Body of pancreas (tissue), 4 donors: ENCODE data around the gene ACOX1.

ENCODE experiments used
- POLR2A ChIP-seq, 3 donors: fragments of 450-650 bp; IDR thresholded peaks; one replicate each; pipeline ENCODE4 v1.6.1; 2016; ENCODE audit warnings: antibody characterized with exemption in 3 of 3, mild to moderate bottlenecking in 2 of 3
- TF ChIP-seq, protein P1 (sequence below), 7 experiments: fragments of 450-650 bp in 4 of 7; fragments of 200-600 bp in 3 of 7; sonication (generic) in 3 of 7; IDR thresholded peaks; one replicate each; pipeline ENCODE4 v1.5.1; 2016 to 2019; ENCODE audit warnings: antibody characterized with exemption in 7 of 7

DNA sequence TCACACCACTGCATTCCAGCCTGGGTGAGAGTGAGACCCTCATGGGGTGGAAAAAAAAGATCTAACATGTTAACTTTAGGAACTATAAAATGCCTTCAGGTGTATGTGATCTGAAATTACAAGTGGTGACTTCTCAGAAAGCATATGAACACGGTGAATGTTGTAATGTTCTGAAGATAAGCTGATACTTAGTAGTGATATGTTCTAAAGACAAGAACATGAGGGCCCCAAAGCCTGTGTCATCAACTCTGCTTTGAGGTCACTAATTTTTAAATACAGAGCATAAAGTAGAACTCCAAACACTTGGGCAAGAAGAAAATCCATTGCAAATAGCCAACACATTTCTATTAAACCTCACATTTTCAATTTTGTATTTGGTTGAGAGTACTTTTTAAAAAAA, 35.5 kb downstream of the ACOX1 start:
- TF ChIP-seq, protein P1, sequence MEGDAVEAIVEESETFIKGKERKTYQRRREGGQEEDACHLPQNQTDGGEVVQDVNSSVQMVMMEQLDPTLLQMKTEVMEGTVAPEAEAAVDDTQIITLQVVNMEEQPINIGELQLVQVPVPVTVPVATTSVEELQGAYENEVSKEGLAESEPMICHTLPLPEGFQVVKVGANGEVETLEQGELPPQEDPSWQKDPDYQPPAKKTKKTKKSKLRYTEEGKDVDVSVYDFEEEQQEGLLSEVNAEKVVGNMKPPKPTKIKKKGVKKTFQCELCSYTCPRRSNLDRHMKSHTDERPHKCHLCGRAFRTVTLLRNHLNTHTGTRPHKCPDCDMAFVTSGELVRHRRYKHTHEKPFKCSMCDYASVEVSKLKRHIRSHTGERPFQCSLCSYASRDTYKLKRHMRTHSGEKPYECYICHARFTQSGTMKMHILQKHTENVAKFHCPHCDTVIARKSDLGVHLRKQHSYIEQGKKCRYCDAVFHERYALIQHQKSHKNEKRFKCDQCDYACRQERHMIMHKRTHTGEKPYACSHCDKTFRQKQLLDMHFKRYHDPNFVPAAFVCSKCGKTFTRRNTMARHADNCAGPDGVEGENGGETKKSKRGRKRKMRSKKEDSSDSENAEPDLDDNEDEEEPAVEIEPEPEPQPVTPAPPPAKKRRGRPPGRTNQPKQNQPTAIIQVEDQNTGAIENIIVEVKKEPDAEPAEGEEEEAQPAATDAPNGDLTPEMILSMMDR (IDR thresholded peaks at IDR 0.05): no peak
- no peak for TF ChIP-seq POLR2A (IDR thresholded peaks at IDR 0.05)
